ENCODE results near the gene KCNN3. TPM values are rescaled to one million over a fixed set of nuclear protein-coding genes. Genes with fewer than 3 reads are reported as not detected.

KCNN3 gene
- total and polyA plus RNA-seq, 2 of the 8 experiments (the other 6 are each of a cell fraction or from before 2014, with no cell fraction given) = 2.8 to 3.7 TPM

DNA sequence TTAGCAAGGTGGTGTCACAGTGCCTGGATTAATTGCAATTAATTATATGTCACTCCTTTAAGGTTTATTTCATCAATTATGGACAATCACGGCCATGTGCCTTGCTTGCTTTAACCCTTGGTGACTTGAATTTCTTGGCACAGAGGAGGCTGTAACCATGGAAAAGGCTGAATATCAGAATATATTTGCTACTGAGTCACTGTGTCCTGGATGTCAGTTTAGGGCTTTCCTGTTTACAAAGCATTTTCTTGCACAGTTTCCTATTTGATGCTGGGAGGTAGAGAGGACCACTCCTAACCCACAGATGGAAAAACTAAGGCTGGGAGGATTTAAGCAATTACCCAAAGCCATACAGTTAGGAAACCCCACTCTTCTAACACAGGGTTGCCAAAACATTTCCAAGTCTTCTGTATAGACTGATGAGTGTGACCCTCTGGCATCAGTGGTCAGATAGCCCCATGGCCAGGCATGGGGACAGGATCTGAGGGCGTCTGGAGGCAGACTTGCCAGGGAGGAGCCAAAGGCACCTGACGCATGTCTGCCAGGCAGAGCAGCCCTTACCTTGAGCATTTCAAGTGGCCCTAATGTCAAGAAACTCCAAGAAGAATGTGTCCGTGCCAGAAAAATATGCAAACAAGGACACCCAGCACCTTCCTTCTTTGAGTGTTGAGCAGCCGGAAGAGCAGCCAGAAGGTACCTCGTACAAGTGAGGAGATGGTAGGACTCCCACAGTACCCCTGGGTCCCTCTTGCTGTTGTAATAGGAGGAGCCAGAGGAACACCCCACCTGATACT, 34.4 kb downstream of the KCNN3 start (continued):
- TF ChIP-seq RNF2 (IDR thresholded peaks at IDR 0.05; ENCODE audit: borderline replicate concordance, low read depth, low read length, missing control alignments, poor library complexity, severe bottlenecking) = no peak
- TF ChIP-seq CBX5 (IDR thresholded peaks at IDR 0.05; ENCODE audit: low read depth, low read length) = no peak
- no peak for TF ChIP-seq TEAD4 (IDR thresholded peaks at IDR 0.05; ENCODE audit: low read depth, low read length)
- TF ChIP-seq E2F6 (IDR thresholded peaks at IDR 0.05) = no peak
- no peak for TF ChIP-seq ATF3 (IDR thresholded peaks at IDR 0.05; ENCODE audit: insufficient read depth, low read depth, low read length)
- TF ChIP-seq, protein P1, sequence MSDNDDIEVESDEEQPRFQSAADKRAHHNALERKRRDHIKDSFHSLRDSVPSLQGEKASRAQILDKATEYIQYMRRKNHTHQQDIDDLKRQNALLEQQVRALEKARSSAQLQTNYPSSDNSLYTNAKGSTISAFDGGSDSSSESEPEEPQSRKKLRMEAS (IDR thresholded peaks at IDR 0.05) = no peak
- TF ChIP-seq ATF2 (IDR thresholded peaks at IDR 0.05; ENCODE audit: low read length) = no peak
- no peak for TF ChIP-seq PHF8 (conservative IDR thresholded peaks at IDR 0.05; ENCODE audit: low read depth, low read length)
- TF ChIP-seq BACH1 (IDR thresholded peaks at IDR 0.05; ENCODE audit: low read length) = no peak
- no peak for TF ChIP-seq EGR1 (IDR thresholded peaks at IDR 0.05; ENCODE audit: borderline replicate concordance, low read depth, low read length)
